ENCODE measurements around the gene ZNF678. TPM values are rescaled to one million over a fixed set of nuclear protein-coding genes. Genes with fewer than 3 reads are reported as not detected.
A peak's percentile ranks its signal among the peaks of the same experiment; 100 is the strongest.

Gene ZNF678
- total RNA-seq, 2 donors from 2014 or later = 7.1 to 10.6 TPM

GRCh38 chr1:227540170-227541098, 22.9 kb upstream of the ZNF678 start:
- ATAC-seq (ENCODE audit: insufficient number of reproducible peaks, low FRiP score, low read depth) = no peak

GRCh38 chr1:227541129-227541528, 22.2 kb upstream of the ZNF678 start:
- H3K4me3 ChIP-seq = peak overlapping the region; percentile 97
- H3K9me3 ChIP-seq = peaks cover 6% of the 10 kb centered on the region
- ATAC-seq (ENCODE audit: insufficient number of reproducible peaks, low FRiP score, low read depth) (no peak), DNase-seq (ENCODE audit: low spot score) (no peak)
- H3K36me3 ChIP-seq = no peaks in the 10 kb centered on the region
- peaks cover 0 to 15% of the 10 kb centered on the region in 2 donors for H3K4me1 ChIP-seq (ENCODE audit: control insufficient read depth in 1 of 2, low read depth in 2 of 2)
- H3K27me3 ChIP-seq (replicated peaks; ENCODE audit: insufficient read depth) = no peaks in the 10 kb centered on the region
- TF ChIP-seq CTCF (IDR thresholded peaks at IDR 0.05) = no peak
- H3K27ac ChIP-seq = no peak overlapping the region

More at GRCh38 chr1:227540170-227541098, 22.9 kb upstream of the ZNF678 start:
- Histone ChIP-seq H3K4me3 (no peak overlapping the region), H3K27ac (no peak overlapping the region), H3K36me3 (no peaks in the 10 kb centered on the region), H3K4me1 (ENCODE audit: control insufficient read depth in 1 of 2, low read depth in 2 of 2) (peaks cover 0 to 15% of the 10 kb centered on the region in 2 donors), H3K27me3 (replicated peaks; ENCODE audit: insufficient read depth) (no peaks in the 10 kb centered on the region), H3K9me3 (peaks cover 12% of the 10 kb centered on the region)
- no peak for DNase-seq (ENCODE audit: low spot score)
- TF ChIP-seq CTCF (IDR thresholded peaks at IDR 0.05) = no peak

GRCh38 chr1:227541796-227542152, 21.6 kb upstream of the ZNF678 start:
- H3K9me3 ChIP-seq = peaks cover under 1% of the 10 kb centered on the region
- DNase-seq (ENCODE audit: low spot score) = no peak
- H3K27ac ChIP-seq = peak overlapping the region; percentile 41 to 68
- H3K27me3 ChIP-seq (replicated peaks; ENCODE audit: insufficient read depth) = no peaks in the 10 kb centered on the region
- H3K4me3 ChIP-seq = peak overlapping the region; percentile 97
- H3K36me3 ChIP-seq = no peaks in the 10 kb centered on the region
- no peak for ATAC-seq (ENCODE audit: insufficient number of reproducible peaks, low FRiP score, low read depth)
- no peak for TF ChIP-seq CTCF (IDR thresholded peaks at IDR 0.05)
- H3K4me1 ChIP-seq (ENCODE audit: control insufficient read depth in 1 of 2, low read depth in 2 of 2) = peaks cover 0 to 15% of the 10 kb centered on the region in 2 donors

- peak overlapping the region; percentile 41 to 68 for H3K27ac ChIP-seq
- ATAC-seq (ENCODE audit: insufficient number of reproducible peaks, low FRiP score, low read depth) (peak; percentile 74), DNase-seq (ENCODE audit: low spot score) (peak; percentile 58)
- H3K4me3 ChIP-seq = peak overlapping the region; percentile 97
- H3K27me3 ChIP-seq (replicated peaks; ENCODE audit: insufficient read depth) = no peaks in the 10 kb centered on the region
- no peaks in the 10 kb centered on the region for H3K36me3 ChIP-seq
- no peaks in the 10 kb centered on the region for H3K9me3 ChIP-seq
- TF ChIP-seq CTCF (IDR thresholded peaks at IDR 0.05) = peak; percentile 98
- H3K4me1 ChIP-seq (ENCODE audit: control insufficient read depth in 1 of 2, low read depth in 2 of 2) = peaks cover 0 to 15% of the 10 kb centered on the region in 2 donors
Measured at GRCh38 chr1:227542153-227543120, 20.9 kb upstream of the ZNF678 start.
